ENCODE data around the gene TH. TPM values are rescaled to one million over a fixed set of nuclear protein-coding genes. Genes with fewer than 3 reads are reported as not detected.
A peak's percentile ranks its signal among the peaks of the same experiment; 100 is the strongest.

The TH gene
- total and polyA plus RNA-seq, 2 of the 4 experiments (the other 2 are of a cell fraction): 0.10 TPM; not detected in 1

DNA sequence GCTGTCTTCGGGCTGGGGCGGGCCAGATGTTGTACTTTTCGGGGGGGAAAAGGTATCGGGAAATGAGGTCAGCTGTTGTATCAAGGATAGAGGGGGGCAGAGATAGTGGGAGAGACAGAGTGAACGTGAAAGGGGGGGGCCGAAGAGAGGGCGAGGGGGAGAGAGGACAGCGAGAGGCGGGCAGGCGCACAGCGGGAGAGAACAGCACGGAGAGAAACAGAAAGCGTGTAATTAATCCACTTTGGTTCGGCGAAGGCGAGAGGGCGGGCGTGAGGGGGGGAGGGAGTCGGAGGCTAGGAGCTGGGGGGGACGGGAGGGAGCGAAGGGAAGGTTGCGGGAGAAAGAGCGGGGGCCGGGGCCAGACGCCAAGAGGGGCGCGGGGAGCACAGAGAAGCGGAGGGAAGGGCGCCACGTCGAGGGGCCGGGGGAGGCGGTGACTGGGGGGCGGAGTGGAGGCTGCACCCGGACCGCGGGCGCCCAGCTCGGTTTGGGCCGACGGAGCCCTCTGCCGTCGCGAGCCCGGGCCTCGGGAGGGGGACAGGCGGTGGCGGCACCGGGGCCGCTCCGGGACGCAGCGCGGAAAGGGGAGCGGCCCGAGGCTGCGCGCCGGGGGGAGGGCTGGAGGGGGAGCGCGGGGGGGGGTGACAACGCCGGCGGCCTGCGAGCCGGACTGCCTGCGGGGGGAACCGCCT is 33.0 kb downstream of the TH start:
- H4K91ac ChIP-seq (ENCODE audit: insufficient read depth, low read depth, low read length): no peak overlapping the region; the same call in 1 of the 2 replicates
- peak overlapping the region; percentile 70 for H2AFZ ChIP-seq (replicated peaks; ENCODE audit: low read length, poor library complexity)
- peak; percentile 7; the same call in 1 of the 2 replicates for ATAC-seq (ENCODE audit: low read depth)
- 0 out of 2 replicates have a peak overlapping the region, but pooled peaks have one; percentile 28 for H2AK5ac ChIP-seq (ENCODE audit: low read depth, low read length)
- in situ Hi-C loops (cut with MboI; ENCODE audit: low sequenced_read_pairs) (no loop called here), intact Hi-C loops (cut with micrococcal nuclease) (loop anchor here (5.0 kb wide), 1 partner anchor 41 kb away; no protein-coding TSS in a partner anchor), dilution Hi-C loops (cut with HindIII; ENCODE audit: low sequenced_read_pairs, unreplicated experiment) (no loop called here)
- no peak overlapping the region for H2BK20ac ChIP-seq (ENCODE audit: low read depth, low read length)
- no peak for DNase-seq
- H3K18ac ChIP-seq (ENCODE audit: low read depth, low read length): no peak overlapping the region; the same call in 1 of the 2 replicates
- H4K5ac ChIP-seq (ENCODE audit: low read depth, low read length): no peak overlapping the region
- H3K36me3 ChIP-seq (ENCODE audit: control insufficient read depth, insufficient read depth, low read length): no peaks in the 10 kb centered on the region
- 0 out of 2 replicates have a peak overlapping the region, but pooled peaks have one; percentile 54 for H2BK120ac ChIP-seq (ENCODE audit: low read depth, low read length)
- peak overlapping the region; percentile 32; the same call in 1 of the 2 replicates for H3K14ac ChIP-seq (replicated peaks; ENCODE audit: low read depth, low read length)
- no peak overlapping the region for H3K27ac ChIP-seq (ENCODE audit: insufficient read depth, low read length)
- TF ChIP-seq FOS (IDR thresholded peaks at IDR 0.05; ENCODE audit: low read depth, low read length) (no peak), SMC3 (IDR thresholded peaks at IDR 0.05; ENCODE audit: low read depth, low read length) (no peak), RAD21 (IDR thresholded peaks at IDR 0.05; ENCODE audit: low read length) (no peak), RCOR1 (IDR thresholded peaks at IDR 0.05; ENCODE audit: insufficient replicate concordance, low read length) (no peak), RFX5 (IDR thresholded peaks at IDR 0.05; ENCODE audit: low read depth, low read length) (no peak), POLR2A (IDR thresholded peaks at IDR 0.05; ENCODE audit: low read depth, low read length) (no peak), CEBPB (IDR thresholded peaks at IDR 0.05; ENCODE audit: low read depth, low read length) (no peak), MAZ (IDR thresholded peaks at IDR 0.05; ENCODE audit: borderline replicate concordance, low read depth, low read length) (no peak), MAFK (IDR thresholded peaks at IDR 0.05; ENCODE audit: low read depth, low read length) (no peak), MXI1 (IDR thresholded peaks at IDR 0.05; ENCODE audit: borderline replicate concordance, low read depth, low read length) (no peak)
- TF ChIP-seq, protein P1, sequence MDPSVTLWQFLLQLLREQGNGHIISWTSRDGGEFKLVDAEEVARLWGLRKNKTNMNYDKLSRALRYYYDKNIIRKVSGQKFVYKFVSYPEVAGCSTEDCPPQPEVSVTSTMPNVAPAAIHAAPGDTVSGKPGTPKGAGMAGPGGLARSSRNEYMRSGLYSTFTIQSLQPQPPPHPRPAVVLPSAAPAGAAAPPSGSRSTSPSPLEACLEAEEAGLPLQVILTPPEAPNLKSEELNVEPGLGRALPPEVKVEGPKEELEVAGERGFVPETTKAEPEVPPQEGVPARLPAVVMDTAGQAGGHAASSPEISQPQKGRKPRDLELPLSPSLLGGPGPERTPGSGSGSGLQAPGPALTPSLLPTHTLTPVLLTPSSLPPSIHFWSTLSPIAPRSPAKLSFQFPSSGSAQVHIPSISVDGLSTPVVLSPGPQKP (IDR thresholded peaks at IDR 0.05; ENCODE audit: borderline replicate concordance, low read depth, low read length): no peak
- H4K20me1 ChIP-seq (ENCODE audit: insufficient read depth, low read length): peaks cover 31% of the 10 kb centered on the region
- WGBS, 2 experiments (ENCODE audit: extremely low coverage in 2 of 2, insufficient read length in 1 of 2): 5% methylated on average over 8 of the region's 68 CpGs; no CpG with 5 or more reads in 1 of the 2 experiments
- no peak overlapping the region for H2BK15ac ChIP-seq (ENCODE audit: low read depth, low read length)
- H2BK5ac ChIP-seq (ENCODE audit: low read depth, low read length, poor library complexity, severe bottlenecking): no peak overlapping the region
- H3K56ac ChIP-seq (ENCODE audit: extremely low read depth, insufficient read depth, low read length): no peak overlapping the region
- peaks cover 74% of the 10 kb centered on the region for H3K27me3 ChIP-seq (ENCODE audit: control insufficient read depth, insufficient read depth, low read length)
- BruUV-seq (replicated peaks): no TSS peak
- peaks cover 2% of the 10 kb centered on the region for H3K4me1 ChIP-seq (ENCODE audit: control insufficient read depth, insufficient read depth, low read length)
- H4K8ac ChIP-seq (ENCODE audit: low read depth in 2 of 2, low read length in 2 of 2): peak overlapping the region in 1 of 2 experiments; percentile 51; a peak in 1 of 4 replicates
- H3K9ac ChIP-seq (ENCODE audit: low read depth, low read length): peak overlapping the region; percentile 49
- CTCF ChIA-PET: interaction anchor here (0.6 kb wide), 1 partner anchor 9 kb away, joined by 5 read pairs; no protein-coding TSS in a partner anchor
- H3K4me2 ChIP-seq (ENCODE audit: low read depth, low read length): peak overlapping the region; percentile 60
- H3K4ac ChIP-seq (ENCODE audit: low read depth, low read length): peak overlapping the region; percentile 50; the same call in 1 of the 2 replicates
- H3K79me1 ChIP-seq (ENCODE audit: low read depth in 1 of 2, low read length in 2 of 2): peaks cover 0 to 4% of the 10 kb centered on the region in 2 experiments; a peak in 1 of 4 replicates
- peak overlapping the region; percentile 44 for H3K4me3 ChIP-seq (ENCODE audit: insufficient read depth, low read depth, low read length)
- POLR2A ChIA-PET (ENCODE audit: unreplicated experiment): interaction anchor here (0.6 kb wide), 1 partner anchor 101 kb away, joined by 15 read pairs; no protein-coding TSS in a partner anchor
- H3K23ac ChIP-seq (ENCODE audit: low read depth, low read length): no peak overlapping the region
- H3K9me3 ChIP-seq (ENCODE audit: control insufficient read depth, insufficient read depth, low read length): no peaks in the 10 kb centered on the region
- H3K9me1 ChIP-seq (ENCODE audit: insufficient read depth, low read length): no peaks in the 10 kb centered on the region
- no peak overlapping the region for H2AK9ac ChIP-seq (replicated peaks; ENCODE audit: low read depth, low read length, poor library complexity)
